ENCODE measurements around the gene CPED1. TPM values are rescaled to one million over a fixed set of nuclear protein-coding genes. Genes with fewer than 3 reads are reported as not detected.

The CPED1 gene
- total and polyA plus RNA-seq, 2 experiments from 2014 or later: 0.17 to 0.47 TPM

DNA sequence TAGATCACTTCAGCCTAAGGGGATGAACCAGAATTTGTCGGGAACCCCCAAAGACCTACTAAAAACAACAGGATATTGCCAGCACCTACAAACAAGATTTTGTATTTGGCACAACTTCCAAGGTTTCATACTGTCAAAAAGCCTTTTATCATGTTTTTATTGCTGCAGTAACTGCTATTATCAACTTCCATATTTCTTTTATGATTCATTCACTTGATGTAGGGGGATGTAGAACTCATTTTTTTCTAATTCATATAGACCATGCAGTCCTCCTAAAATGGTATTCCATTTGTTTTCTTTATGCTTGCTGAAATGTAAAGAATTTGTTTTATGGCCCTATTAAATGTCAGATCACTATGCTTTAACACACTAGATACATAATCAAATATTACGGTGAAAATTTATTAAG is 310.3 kb downstream of the CPED1 start (continued):
- TF ChIP-seq, protein P1, sequence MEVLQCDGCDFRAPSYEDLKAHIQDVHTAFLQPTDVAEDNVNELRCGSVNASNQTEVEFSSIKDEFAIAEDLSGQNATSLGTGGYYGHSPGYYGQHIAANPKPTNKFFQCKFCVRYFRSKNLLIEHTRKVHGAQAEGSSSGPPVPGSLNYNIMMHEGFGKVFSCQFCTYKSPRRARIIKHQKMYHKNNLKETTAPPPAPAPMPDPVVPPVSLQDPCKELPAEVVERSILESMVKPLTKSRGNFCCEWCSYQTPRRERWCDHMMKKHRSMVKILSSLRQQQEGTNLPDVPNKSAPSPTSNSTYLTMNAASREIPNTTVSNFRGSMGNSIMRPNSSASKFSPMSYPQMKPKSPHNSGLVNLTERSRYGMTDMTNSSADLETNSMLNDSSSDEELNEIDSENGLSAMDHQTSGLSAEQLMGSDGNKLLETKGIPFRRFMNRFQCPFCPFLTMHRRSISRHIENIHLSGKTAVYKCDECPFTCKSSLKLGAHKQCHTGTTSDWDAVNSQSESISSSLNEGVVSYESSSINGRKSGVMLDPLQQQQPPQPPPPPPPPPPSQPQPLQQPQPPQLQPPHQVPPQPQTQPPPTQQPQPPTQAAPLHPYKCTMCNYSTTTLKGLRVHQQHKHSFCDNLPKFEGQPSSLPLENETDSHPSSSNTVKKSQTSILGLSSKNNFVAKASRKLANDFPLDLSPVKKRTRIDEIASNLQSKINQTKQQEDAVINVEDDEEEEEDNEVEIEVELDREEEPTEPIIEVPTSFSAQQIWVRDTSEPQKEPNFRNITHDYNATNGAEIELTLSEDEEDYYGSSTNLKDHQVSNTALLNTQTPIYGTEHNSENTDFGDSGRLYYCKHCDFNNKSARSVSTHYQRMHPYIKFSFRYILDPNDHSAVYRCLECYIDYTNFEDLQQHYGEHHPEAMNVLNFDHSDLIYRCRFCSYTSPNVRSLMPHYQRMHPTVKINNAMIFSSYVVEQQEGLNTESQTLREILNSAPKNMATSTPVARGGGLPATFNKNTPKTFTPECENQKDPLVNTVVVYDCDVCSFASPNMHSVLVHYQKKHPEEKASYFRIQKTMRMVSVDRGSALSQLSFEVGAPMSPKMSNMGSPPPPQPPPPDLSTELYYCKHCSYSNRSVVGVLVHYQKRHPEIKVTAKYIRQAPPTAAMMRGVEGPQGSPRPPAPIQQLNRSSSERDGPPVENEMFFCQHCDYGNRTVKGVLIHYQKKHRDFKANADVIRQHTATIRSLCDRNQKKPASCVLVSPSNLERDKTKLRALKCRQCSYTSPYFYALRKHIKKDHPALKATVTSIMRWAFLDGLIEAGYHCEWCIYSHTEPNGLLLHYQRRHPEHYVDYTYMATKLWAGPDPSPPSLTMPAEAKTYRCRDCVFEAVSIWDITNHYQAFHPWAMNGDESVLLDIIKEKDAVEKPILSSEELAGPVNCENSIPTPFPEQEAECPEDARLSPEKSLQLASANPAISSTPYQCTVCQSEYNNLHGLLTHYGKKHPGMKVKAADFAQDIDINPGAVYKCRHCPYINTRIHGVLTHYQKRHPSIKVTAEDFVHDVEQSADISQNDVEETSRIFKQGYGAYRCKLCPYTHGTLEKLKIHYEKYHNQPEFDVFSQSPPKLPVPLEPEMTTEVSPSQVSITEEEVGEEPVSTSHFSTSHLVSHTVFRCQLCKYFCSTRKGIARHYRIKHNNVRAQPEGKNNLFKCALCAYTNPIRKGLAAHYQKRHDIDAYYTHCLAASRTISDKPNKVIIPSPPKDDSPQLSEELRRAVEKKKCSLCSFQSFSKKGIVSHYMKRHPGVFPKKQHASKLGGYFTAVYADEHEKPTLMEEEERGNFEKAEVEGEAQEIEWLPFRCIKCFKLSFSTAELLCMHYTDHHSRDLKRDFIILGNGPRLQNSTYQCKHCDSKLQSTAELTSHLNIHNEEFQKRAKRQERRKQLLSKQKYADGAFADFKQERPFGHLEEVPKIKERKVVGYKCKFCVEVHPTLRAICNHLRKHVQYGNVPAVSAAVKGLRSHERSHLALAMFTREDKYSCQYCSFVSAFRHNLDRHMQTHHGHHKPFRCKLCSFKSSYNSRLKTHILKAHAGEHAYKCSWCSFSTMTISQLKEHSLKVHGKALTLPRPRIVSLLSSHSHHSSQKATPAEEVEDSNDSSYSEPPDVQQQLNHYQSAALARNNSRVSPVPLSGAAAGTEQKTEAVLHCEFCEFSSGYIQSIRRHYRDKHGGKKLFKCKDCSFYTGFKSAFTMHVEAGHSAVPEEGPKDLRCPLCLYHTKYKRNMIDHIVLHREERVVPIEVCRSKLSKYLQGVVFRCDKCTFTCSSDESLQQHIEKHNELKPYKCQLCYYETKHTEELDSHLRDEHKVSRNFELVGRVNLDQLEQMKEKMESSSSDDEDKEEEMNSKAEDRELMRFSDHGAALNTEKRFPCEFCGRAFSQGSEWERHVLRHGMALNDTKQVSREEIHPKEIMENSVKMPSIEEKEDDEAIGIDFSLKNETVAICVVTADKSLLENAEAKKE (CRISPR knock-in tag; IDR thresholded peaks at IDR 0.05): no peak
- TF ChIP-seq NANOG (IDR thresholded peaks at IDR 0.05; ENCODE audit: borderline replicate concordance) (no peak), JUNB (IDR thresholded peaks at IDR 0.05; ENCODE audit: unreplicated experiment) (no peak), ZNF331 (CRISPR knock-in tag; IDR thresholded peaks at IDR 0.05; ENCODE audit: low read depth) (no peak), CREB1 (CRISPR knock-in tag; IDR thresholded peaks at IDR 0.05; ENCODE audit: low read depth) (no peak), STAT1 (IDR thresholded peaks at IDR 0.05; ENCODE audit: unreplicated experiment) (no peak), ZNF114 (CRISPR knock-in tag; IDR thresholded peaks at IDR 0.05) (no peak), REST (IDR thresholded peaks at IDR 0.05; ENCODE audit: unreplicated experiment) (no peak), POLR2AphosphoS5 (IDR thresholded peaks at IDR 0.05; ENCODE audit: low read depth) (no peak)

All from GM23338 (cell line).